GM21367 (cell line): Measurements from ENCODE around the gene DEPDC1.
"Not testable (repeated sequence)": the region's sequence is repeated elsewhere in the genome, so short reads cannot be mapped to it uniquely, and the experiment has no call there.

Experiments used
- ATAC-seq: cut with Tn5 transposase; IDR thresholded peaks from one replicate; pipeline ENCODE4 v1.9.1; 2021; ENCODE audit not compliant: unreplicated experiment

Gene DEPDC1

DNA sequence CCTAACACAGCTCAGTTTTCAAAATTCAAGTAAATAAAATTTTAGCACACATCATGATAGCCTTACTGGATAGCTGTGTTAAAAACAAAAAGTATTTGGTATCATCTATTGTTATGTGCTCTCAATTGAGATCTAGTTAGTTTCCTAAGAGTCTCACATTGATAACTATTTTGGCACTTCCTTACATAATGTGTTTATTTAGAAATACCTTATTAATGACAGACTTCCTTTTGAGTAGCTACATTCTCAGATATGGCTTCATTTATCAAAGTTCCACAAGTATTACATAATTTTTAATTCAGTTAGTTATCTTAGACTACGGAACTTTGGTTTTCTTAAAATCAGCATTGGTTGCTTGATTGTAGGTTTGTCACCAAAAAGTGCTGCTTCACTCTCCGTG, 20.3 kb downstream of the DEPDC1 start:
- ATAC-seq = not testable (repeated sequence)

DNA sequence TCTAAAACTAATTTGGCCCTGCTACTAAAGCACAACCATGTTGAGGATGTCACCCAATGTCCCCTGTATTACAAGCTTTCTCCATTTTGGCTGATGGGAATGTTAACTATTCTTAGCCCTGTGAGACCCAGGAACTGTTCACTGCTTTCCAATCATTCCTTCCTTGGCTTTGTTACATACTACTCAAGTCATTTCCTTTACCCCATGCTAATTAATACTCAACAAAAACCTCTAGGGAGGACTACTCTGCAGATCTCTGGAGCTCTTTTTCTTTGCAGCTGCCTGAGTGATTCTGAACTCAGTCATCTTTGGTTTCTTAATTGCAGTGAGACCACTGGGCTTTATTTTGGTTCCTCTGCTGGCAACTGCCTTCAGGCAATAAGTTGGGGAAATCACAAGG, 23.8 kb downstream of the DEPDC1 start:
- no peak for ATAC-seq

DNA sequence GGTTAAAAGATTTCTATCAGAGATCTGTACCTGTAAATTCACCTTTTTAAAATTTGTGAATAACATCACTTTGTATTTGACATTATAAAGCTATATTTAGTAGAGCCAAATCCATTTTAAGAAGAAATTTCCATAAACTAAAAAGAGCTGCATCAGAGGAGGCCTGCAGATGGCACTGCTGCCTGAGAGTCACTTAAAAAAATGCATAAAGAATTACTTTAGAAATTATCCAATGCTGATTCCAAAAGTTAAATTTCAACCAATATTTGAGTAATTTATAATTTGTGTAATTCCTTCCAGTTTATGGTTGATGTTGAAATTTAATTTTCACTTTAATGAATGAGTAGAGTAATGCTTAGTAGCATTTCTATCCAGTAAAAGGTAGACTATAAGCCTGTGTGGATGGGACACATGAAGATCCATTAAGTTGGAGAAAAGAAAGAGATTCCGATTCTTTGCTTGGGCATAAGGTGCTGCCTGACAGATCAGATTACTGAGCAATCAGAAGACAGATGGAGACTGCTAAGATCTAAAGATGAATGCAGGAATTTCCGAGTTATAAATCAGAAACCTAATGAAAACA, 26.4 kb downstream of the DEPDC1 start:
- no peak for ATAC-seq

DNA sequence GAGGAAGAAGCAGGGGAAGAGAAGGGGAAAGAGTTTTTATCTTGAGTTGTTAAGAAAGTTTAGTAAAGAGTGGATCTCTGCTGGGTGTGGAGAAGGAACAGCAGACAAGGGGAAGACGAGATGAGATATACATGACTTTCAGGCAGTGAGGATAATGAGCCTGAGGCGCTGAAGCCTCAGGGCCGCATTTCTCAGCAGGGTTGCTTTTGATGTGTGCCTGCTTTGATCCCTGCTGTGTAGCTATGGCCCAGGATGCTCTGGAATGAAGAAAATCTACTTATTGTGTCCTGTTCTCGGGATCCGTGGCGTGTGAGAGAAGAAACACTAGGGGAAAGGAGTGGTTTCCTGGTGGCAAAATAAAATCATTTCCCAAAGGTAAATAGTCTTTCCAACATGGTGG, 32.0 kb downstream of the DEPDC1 start:
- ATAC-seq = no peak

DNA sequence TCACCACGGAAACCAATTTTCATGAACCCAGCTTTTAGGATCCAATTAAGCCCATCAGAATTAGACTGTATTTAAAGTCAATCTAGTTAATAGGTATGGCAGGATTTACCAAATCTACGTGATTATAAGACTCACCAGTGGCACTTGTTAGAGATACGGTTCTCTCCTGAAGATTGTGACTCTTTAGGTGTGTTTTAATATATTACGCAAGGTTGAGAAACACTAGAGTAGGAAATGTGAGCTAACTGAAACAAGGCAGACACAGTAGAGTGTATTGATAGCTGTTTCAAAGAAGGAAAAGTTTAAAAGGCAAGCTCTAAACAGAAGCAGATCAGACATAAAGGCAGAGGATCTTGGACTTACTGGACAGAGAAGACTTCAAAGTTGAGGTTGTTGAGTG, 35.9 kb downstream of the DEPDC1 start:
- ATAC-seq = no peak

DNA sequence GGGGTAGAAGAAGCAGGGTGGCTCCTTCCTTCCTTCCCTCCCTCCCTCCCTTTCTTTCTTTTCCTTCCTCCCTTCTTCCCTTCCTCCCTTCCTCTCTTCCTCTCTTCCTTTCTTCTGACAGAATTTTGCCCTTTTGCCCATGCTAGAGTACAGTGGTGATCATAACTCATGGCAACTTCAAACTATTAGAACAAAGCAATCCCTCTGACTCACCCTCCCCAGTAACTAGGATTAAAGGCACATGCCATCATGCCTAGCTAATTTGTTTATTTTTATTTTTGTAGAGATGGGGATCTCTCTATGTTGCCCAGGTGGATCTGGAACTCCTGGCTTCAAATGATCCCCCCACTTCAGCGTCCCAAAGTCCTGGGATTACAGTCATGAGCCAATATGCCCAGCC, 37.1 kb downstream of the DEPDC1 start:
- no peak for ATAC-seq

DNA sequence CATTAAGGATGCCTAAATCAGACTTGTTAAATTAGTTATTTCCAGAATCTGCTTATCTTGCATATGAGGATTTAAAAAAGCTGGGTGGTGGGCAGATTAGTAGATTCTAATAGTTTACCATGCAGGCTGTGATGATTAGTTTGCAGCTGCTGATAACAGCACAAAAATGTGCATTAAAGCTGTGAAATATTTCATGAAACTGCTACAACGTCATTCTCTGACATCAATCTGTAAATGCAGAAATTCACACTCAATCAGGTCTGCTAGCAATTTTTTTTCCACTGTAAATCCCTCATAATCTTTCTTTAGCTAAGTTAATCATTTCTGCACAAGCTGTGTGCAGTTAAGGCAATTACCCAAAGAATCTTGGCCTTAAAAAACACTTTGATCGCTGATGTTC, 37.8 kb downstream of the DEPDC1 start:
- ATAC-seq = no peak

DNA sequence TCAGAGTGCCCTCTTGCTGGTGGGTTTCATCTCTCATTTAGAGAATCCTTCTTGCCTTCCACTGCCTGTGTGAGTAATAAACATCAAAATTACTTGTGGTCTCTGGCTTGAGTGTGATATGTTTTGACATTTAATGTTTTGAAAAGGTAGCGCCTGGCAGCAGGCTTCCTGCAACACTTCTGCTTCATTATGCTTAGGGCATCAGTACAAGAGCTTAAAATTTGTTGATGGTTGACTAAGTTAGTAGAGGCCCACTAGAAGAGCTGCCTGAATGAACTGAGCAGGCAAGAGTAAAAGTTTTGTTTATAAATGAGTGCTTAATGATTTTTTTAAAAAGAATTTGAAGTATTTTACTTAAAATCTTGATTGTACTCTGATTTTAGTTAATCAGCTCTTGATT, 40.7 kb downstream of the DEPDC1 start:
- no peak for ATAC-seq

DNA sequence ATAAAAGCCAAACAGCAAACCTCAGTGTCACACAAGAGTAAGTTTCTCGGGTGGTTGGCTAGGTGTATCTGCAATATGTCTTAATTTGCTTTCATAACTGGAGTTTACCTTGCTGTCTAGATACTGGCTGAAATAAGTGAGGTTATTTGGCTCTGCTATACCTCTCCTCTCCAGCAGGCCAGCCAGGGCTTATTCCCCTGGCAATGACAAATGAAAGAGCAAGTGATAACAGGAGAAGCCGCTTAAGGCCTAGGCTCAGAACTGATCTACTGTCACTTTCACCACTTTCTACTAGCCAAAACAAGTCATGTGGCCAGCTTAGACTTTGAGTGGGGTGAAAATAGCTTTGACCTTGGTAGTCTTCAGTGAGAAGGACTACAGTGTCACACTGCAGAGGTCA, 42.3 kb downstream of the DEPDC1 start:
- peak; percentile 69 for ATAC-seq

DNA sequence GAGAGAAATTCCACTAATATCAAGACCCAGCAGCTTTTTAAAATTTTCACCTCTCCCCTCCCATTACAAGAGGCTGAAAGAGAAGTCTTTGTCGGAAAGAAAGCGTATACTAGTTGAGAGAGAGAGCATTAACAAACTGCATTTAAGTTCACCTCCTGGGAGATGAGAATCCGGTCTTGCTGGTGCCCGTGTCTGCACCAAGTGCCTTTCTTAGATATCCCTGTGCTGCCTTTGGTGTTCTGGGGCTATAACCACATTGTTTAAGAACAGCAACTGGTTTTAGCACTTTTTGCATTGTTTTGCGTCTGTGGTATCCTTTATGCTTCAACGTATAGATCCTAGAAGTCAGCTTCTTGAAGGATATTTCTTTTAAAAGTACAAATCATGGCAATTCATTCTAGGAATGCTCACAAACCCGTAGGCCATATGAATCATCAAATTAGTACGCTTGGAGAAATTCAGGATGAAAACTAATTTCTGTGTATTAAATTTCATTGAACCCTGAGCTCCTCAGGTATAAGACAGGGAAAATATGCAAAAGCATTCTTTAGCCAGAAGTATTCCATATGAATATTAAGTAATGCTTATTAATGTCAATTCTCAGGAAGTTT, 43.7 kb downstream of the DEPDC1 start:
- no peak for ATAC-seq

DNA sequence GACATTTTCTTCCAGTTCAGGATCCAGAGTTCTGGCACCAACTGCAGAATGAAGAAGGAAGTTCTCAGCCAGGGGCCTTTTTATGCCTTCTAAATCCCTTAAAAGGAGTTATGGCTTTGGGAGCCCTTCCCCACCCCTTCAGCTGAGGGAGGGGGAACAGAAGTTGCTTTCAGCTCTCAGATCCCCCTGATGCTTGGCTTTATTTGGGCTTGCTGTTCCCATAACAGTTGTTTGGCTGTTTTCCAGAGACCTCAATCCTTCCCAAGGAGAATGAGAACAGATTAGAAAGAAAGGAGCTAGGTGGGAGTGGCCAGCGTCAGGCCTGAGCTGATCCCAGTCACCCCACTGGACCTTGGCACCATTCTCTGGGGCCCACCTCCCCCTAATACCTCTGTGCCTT, 47.0 kb downstream of the DEPDC1 start, which contains the start of gene RPE65:
TSS of gene RPE65 (minus strand) at position 54 of the 400 bp plus-strand sequence. CDS start at position 5, 49 bp downstream.
- ATAC-seq = no peak

DNA sequence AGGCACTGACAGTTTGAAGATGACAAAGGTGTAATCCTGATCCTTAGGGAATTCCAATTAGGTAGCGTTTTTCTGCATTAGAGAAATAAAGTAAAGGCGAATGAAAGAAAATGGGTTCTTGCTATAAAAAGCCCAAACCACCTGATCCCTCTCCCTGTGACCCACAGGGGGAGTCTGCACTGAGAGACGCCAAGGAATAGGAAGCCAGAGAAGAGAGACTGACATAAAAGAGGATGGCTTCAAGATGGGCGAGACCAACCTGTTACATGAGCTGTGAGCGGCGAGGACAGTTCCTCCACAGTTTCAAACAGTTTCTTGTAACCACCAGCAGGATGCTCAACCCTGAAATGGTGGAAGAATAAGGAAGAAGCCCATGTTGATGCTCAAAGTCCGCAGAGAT, 48.5 kb downstream of the DEPDC1 start:
- ATAC-seq = no peak

DNA sequence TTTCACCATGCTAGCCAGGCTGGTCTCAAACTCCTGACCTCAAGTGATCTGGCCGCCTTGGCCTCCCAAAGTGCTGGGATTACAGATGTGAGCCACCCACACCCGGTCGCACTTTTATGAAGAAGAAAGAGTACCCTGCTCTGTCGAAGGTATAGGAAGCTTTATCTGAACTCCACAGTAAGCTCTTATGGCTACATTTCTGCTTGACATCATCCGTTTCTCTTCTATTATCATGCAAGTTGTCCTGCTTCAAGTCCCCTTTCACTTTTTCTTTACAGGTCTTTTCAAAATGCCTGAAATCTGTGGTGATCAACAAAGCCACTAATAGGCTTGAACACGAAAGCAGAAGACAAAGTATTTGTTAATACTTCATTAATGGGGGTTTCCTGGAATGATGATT, 51.2 kb downstream of the DEPDC1 start:
- no peak for ATAC-seq

DNA sequence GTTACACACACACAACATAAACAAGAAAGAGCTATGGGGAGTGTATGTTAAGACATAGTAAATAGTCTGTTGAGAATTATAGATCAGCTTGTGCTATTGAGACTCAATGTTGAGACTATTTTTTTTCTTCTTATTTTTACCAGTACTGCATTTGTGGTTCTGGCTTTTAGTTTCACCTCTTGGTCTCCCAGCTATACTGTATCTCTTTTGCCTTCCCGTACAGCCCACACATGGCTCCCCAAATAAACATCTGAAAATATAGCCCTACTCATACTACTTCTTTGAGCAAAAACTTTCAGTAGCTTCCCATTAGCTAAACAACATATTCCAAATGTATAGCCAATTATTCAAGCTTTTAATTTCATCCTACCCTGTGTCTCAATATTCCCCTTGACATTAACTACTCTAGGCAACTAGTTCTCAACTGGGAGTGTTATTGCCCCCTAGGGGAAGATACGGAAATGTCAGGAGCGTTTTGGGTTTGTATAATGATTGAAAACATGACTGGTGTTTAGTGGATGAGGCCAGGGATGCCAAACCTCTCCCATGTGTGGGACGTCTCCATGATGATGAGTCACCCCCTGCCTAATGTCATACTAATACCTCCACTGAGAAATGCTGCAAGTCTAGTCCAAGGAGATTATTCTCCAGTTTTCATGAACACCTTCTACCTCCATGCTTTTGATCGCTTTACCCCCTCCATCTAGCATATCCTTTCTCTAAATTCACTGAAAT, 53.9 kb downstream of the DEPDC1 start:
- ATAC-seq = peak; percentile 87

DNA sequence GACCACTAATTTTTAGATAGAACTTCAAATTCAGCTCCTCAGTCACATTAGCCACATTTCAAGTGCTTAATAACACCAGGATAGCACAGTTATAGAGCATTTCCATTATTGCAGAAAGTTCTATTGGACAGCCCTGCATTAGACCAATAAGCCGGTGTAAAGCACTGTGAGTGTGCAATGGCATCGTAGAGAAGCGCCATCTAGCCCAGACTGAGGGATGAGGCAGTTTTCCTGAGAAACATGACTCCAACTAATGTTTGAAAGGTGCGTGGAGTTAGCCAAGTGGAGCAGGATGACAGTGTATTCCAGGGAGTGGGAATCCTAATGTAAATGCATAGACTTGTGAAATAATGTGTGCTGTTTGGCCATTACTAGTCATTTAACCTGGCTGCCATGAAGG, 54.9 kb downstream of the DEPDC1 start:
- no peak for ATAC-seq

DNA sequence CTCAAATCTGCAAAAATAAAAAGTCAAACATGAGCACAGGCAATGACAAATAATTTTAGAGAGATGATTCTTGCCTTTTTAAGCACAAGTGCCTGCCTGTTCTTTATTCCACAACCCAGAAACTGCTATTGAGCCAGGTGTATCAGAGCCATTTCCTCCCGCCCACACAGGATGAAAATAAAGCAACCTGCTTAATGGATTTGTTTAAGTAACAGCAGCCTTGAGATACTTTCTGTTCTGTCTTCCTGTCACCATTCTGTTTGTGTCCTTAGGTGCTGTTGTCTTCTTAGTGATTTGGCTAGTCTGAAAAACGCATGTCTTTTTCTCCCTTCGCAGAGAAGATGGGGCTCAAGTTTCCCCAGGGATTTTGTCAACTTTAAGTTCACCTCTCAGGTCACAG, 58.6 kb downstream of the DEPDC1 start:
- no peak for ATAC-seq

DNA sequence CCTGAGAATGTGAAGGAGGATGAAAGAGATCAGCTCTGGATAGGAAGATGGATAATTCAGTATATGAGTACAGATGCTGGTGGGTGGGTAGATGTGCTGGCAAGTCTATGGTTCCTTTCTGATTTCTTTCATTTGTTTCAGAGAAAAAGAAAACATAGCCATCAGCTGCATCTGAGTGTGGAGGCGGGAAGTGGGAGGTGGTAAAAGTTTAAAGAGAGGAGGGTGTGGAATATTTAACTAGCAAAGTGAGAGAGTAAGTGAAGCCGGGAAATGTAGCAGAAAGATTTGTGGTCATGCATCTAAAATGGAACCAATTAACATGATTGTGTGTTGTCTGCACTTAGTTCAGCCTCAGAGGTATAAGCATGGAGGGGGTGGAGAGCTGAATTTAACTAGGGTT, 63.5 kb downstream of the DEPDC1 start:
- no peak for ATAC-seq

DNA sequence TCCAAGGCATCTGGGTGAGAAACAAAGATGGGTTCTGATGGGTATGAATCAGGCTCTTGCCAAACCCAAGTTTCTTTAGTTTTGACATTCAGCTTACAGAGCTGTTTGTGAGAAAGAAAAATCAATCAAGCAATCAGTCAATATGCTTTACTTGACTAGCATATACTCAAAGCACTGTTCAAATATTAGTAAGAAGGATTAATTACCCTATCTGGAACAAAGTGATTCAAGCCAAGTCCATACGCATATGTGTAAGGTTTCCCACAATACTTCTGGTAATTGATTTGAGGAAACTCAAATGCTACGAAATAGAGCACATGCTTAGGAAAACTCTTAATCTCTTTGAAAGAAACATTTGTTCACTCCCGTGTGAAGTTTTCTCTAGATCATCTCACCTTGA, 65.8 kb downstream of the DEPDC1 start:
- ATAC-seq = no peak

DNA sequence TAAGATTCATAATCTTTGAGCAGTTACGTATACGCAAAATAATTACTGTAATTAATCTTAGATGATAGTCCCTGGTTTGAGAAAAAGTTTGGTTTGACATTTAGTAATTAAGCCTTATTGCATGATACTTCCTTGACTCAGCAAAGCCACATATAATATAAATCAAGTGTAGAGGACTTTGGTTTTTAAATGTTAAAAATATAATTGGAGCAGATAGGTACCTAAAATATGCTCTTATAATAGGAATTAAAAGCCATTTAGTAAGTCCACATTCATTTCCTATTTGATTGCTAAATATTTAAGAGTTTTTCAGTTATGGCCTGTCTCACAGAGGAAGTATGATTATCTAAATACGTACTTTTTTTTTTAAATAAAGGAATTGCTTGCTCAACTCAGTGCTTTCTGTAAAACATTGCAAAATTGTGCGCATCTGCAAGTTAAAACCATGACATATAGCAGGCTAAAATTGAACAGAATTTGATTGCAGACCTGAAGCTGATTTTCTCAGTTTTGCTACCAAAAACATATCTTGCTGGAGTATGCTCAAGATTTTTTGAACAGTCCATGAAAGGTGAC, 67.6 kb downstream of the DEPDC1 start:
- ATAC-seq = no peak

DNA sequence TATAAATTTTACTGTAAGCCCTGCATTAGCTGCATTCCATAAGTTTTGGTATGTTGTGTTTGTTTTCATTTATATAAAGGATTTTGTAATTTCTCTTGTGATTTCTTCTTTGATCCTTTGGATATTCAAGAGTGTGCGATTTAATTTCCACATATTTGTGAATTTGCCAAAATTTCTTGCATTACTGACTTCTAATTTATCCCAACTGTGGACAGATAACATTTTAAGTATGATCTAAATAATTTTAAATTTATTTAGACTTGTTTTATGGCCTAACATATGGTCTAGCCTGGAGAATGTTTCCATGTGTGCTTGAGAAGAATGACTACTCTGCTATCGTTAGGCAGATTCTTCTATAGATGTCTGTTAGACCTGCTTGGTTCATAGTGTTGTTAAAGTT, 70.3 kb downstream of the DEPDC1 start:
- no peak for ATAC-seq
